ENCODE data around the gene SYMPK. TPM values are rescaled to one million over a fixed set of nuclear protein-coding genes. Genes with fewer than 3 reads are reported as not detected.

Gene SYMPK
- total RNA-seq, 1 experiment from 2014 or later, result 47.7 TPM

DNA sequence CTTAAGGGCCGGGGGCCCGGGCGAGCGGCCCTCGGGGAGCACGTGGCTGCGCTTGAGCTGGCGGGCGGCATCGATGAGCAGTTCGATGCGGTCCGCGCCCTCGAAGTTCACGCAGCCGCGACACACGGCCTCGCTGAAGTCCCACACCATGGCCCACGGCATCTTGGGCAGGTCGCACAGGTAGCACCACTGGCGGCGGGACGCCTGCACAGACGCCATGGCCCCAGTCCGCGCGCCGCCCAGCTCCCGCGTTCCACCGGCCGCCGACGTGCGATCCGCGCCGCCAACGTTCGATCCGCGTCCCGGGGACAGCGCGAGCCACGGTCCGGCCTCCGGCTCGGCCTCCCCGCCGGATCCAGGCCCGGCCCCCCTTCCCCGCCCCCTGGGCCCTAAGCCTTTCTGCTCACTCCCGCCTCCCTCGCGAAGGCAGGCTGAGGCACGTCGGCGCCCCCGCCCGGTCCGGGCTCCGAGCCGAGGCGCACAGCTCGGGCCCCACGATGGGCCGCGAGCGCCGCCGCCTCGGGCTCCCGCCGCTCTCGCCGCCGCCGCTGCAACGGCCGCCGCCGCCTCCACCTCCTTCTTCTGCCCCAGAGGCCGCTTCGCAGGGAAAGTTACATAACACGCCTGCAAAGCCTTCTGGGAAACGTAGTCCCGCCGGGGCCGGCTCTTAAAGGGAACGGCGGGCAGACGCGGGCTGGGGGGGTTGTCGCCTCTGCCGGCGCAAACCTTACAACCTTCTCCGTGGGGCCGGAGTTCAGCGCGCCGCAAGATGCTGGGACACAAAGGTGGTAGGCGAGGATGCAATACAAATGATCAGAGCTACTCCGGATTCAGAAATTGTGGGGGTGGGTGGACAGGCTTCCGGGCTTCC, 22.8 kb upstream of the SYMPK start, which contains the start of gene IRF2BP1:
Gene IRF2BP1 (minus strand): TSS at position 586 of the 871 bp plus-strand sequence. CDS start 367 bp downstream, at position 219.
- Histone ChIP-seq H3K36me3 (ENCODE audit: control insufficient read depth, insufficient read depth, low read length) (no peaks in the 10 kb centered on the region), H3K4me1 (ENCODE audit: control insufficient read depth, insufficient read depth, low read length) (peaks cover 9% of the 10 kb centered on the region), H3K4me3 (ENCODE audit: low read depth in 2 of 2, low read length in 2 of 2) (peak within 1 kb of the TSS; percentile 51 to 69), H3K9me3 (ENCODE audit: control insufficient read depth, insufficient read depth, low read depth, low read length) (no peaks in the 10 kb centered on the region), H3K27ac (ENCODE audit: low read length) (peak within 1 kb of the TSS; percentile 93), H3K27me3 (ENCODE audit: control insufficient read depth, insufficient read depth, low read length) (no peaks in the 10 kb centered on the region)
- ChIA-PET CTCF (interaction anchor here (0.7 to 0.9 kb wide), 2 partner anchors 17 to 241 kb away, joined by 4 to 10 read pairs; no protein-coding TSS in a partner anchor), POLR2A (interaction anchor here (0.5 to 0.6 kb wide), 3 partner anchors 11 to 27 kb away, joined by 3 read pairs; no protein-coding TSS in a partner anchor)
- in situ Hi-C loops (cut with HindIII; ENCODE audit: low pct_unique_long_range_greater_than_20kb, low sequenced_read_pairs), result no loop called here
- TSS peak; percentile 85 for BruUV-seq (replicated peaks)
- intact Hi-C loops (cut with micrococcal nuclease; ENCODE audit: unreplicated experiment), result no loop called here
- DNase-seq (ENCODE audit: low read depth, low spot score) (no peak), ATAC-seq (peak; percentile 76)
- TF ChIP-seq, protein P1, sequence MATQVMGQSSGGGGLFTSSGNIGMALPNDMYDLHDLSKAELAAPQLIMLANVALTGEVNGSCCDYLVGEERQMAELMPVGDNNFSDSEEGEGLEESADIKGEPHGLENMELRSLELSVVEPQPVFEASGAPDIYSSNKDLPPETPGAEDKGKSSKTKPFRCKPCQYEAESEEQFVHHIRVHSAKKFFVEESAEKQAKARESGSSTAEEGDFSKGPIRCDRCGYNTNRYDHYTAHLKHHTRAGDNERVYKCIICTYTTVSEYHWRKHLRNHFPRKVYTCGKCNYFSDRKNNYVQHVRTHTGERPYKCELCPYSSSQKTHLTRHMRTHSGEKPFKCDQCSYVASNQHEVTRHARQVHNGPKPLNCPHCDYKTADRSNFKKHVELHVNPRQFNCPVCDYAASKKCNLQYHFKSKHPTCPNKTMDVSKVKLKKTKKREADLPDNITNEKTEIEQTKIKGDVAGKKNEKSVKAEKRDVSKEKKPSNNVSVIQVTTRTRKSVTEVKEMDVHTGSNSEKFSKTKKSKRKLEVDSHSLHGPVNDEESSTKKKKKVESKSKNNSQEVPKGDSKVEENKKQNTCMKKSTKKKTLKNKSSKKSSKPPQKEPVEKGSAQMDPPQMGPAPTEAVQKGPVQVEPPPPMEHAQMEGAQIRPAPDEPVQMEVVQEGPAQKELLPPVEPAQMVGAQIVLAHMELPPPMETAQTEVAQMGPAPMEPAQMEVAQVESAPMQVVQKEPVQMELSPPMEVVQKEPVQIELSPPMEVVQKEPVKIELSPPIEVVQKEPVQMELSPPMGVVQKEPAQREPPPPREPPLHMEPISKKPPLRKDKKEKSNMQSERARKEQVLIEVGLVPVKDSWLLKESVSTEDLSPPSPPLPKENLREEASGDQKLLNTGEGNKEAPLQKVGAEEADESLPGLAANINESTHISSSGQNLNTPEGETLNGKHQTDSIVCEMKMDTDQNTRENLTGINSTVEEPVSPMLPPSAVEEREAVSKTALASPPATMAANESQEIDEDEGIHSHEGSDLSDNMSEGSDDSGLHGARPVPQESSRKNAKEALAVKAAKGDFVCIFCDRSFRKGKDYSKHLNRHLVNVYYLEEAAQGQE (IDR thresholded peaks at IDR 0.05; ENCODE audit: insufficient read depth in 1 of 2, low read depth in 2 of 2, low read length in 1 of 2), result no peak
- 0 out of 2 replicates have a peak, but pooled peaks have one; percentile 39 for TF ChIP-seq TCF7L2 (IDR thresholded peaks at IDR 0.05; ENCODE audit: low read depth, low read length)
- no peak; the same call in 1 of the 2 replicates for TF ChIP-seq POLR2AphosphoS5 (IDR thresholded peaks at IDR 0.05; ENCODE audit: low read depth, low read length)
- peak; percentile 45; the same call in 1 of the 2 replicates for TF ChIP-seq SIN3A (IDR thresholded peaks at IDR 0.05; ENCODE audit: borderline replicate concordance, insufficient read depth, low read depth, low read length)

DNA sequence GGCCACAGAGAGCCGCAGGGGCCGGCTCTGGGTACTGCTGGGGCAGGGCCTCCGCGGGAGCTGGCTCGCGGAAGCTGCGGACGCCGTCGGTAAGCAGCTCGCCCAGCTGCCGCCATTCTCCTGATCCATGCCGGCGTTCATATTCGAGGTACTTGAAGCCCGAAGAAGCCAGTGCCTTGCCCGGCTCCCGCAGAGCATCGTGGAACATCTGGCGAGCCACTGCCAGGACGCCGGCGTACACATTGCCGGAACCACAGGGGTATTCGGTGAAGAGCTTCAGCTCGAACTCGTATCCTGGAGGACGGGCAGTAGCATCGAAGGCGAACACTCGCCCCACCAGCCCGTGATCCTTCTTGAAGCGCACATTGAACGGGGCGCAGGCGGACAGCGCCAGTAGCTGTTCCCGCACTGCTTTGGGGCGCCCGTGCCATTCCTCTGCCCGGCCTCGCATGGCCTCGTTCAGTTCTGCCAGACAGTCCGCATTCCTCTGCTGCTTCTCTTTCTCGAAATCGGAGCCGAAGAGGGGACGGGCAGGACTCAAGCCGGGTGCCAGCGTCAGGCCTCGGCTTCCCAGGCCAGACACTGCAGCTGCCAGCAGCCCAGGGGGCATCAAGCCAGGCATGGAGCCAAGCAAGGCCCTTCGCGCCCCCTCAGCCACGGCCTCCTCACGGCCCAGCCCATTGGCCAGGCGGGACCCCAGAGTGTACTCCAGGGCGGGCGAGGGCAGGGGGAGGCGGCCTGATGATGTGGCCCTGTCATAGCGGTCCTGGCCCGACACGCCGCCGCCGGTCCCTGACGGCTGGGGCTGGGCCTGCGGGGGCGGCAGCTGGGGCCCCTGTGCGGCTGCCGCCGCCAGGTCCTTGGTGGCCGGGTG, 22.0 kb upstream of the SYMPK start:
- Histone ChIP-seq H3K9me3 (ENCODE audit: control insufficient read depth, insufficient read depth, low read depth, low read length) (no peaks in the 10 kb centered on the region), H3K27ac (ENCODE audit: low read length) (peak overlapping the region; percentile 63), H3K4me1 (ENCODE audit: control insufficient read depth, insufficient read depth, low read length) (peaks cover 9% of the 10 kb centered on the region), H3K4me3 (ENCODE audit: low read depth in 2 of 2, low read length in 2 of 2) (peak overlapping the region; percentile 51 to 69), H3K36me3 (ENCODE audit: control insufficient read depth, insufficient read depth, low read length) (no peaks in the 10 kb centered on the region), H3K27me3 (ENCODE audit: control insufficient read depth, insufficient read depth, low read length) (no peaks in the 10 kb centered on the region)
- intact Hi-C loops (cut with micrococcal nuclease; ENCODE audit: unreplicated experiment) (no loop called here), in situ Hi-C loops (cut with HindIII; ENCODE audit: low pct_unique_long_range_greater_than_20kb, low sequenced_read_pairs) (no loop called here)
- CTCF ChIA-PET, result interaction anchor here (0.5 to 0.8 kb wide), 3 partner anchors 21 to 340 kb away, joined by 3 read pairs; no protein-coding TSS in a partner anchor
- BruUV-seq (replicated peaks), result no TSS peak
- no peak for DNase-seq (ENCODE audit: low read depth, low spot score)
- POLR2A ChIA-PET, result interaction anchor here (0.6 kb wide), 1 partner anchor 10 kb away, joined by 3 read pairs; no protein-coding TSS in a partner anchor
- ATAC-seq, result peak; percentile 13; the same call in 1 of the 2 replicates
- no peak for TF ChIP-seq SIN3A (IDR thresholded peaks at IDR 0.05; ENCODE audit: borderline replicate concordance, insufficient read depth, low read depth, low read length)
- no peak for TF ChIP-seq TCF7L2 (IDR thresholded peaks at IDR 0.05; ENCODE audit: low read depth, low read length)
- TF ChIP-seq POLR2AphosphoS5 (IDR thresholded peaks at IDR 0.05; ENCODE audit: low read depth, low read length), result no peak
- TF ChIP-seq, protein P1 (IDR thresholded peaks at IDR 0.05; ENCODE audit: insufficient read depth in 1 of 2, low read depth in 2 of 2, low read length in 1 of 2), result no peak
- TF ChIP-seq CTCF (IDR thresholded peaks at IDR 0.05), result no peak

Measured in Panc1 (cell line).